GM21529 (cell line): ENCODE data around the gene ODAD4.

Experiments used
- ATAC-seq: cut with Tn5 transposase; IDR thresholded peaks from one replicate; pipeline ENCODE4 v1.9.1; 2021; ENCODE audit not compliant: unreplicated experiment

Gene ODAD4

DNA sequence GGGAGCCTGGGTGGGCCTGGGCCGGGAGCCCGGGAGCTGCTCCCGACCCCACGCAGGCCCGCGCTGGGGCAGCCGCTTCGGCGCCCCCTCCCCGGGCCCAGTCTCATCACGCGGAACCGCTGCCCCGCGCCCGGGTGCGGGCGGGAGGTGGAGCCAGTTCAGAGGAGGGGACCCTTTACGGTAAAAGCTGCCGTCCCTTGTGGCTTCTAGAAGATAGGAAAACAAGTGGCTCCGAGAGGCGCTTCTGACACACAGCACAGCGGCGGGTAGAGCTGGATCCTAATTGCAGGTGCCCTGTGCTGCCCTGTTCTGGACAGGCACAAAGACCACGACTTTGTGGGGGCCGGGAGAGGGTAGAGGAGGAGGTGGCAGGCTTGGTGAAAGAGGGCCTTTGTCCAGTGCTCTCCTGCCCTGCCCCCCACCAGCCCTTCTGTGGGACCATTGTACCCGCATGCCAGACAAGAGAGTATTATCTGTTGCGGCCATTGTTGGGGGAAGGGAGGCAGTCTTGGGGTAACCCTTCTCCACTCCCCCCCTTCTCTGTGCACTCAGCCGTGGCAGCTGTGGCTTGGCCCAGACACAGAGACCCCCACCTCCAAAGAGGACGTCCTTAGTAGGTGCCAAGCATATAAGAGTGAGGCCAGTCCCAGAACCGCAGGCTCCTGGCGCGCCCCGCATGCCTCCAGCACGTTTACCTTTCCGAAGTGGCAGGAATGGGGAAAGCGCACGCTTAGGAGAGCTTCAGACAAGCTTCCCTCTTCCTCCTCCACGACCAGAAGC, 36.9 kb downstream of the ODAD4 start:
- ATAC-seq = peak; percentile 7

DNA sequence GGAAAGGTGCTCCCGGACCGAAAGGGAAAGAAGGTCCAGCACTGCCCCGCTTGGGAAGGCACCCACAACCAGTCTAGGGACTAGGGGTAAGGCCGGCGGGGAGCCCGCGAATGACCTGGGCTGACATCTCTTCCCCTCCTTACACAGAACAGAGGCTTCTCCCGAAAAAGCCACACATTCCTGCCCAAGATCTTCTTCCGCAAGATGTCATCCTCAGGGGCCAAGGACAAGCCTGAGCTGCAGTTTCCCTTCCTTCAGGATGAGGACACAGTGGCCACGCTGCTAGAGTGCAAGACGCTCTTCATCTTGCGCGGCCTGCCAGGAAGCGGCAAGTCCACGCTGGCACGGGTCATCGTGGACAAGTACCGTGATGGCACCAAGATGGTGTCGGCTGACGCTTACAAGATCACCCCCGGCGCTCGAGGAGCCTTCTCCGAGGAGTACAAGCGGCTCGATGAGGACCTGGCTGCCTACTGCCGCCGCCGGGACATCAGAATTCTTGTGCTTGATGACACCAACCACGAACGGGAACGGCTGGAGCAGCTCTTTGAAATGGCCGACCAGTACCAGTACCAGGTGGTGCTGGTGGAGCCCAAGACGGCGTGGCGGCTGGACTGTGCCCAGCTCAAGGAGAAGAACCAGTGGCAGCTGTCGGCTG, 37.6 kb downstream of the ODAD4 start:
- no peak for ATAC-seq

- no peak for ATAC-seq
Measured at GRCh38 chr17:41968676-41969075, 38.3 kb downstream of the ODAD4 start.

DNA sequence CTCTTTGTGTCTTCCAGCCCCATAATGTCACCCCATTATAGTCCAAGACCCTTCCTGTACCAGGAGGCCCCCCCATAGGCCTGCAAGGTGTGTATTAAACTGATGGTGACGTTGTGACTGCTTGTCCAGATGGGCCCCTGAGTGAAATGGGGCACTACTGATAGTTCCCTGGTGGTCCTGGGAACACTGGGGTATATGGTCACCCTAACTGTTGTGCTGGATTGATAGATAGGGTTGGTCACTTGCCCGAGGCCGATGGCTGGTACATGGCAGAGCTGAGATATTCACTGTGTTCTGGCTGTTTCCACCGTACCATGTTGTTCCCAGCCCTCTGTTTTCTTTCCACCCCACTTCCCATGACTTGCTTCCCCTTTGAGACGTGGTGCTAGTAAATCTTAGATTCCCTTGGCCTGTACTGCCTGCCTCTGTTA, 40.5 kb downstream of the ODAD4 start:
- no peak for ATAC-seq

- no peak for ATAC-seq
Measured at GRCh38 chr17:41971721-41972523, 41.5 kb downstream of the ODAD4 start.

GRCh38 chr17:41972571-41973407, 42.4 kb downstream of the ODAD4 start:
- no peak for ATAC-seq

GRCh38 chr17:41973408-41973811, 43.0 kb downstream of the ODAD4 start:
- no peak for ATAC-seq

GRCh38 chr17:41974031-41974430, 43.6 kb downstream of the ODAD4 start:
- no peak for ATAC-seq

GRCh38 chr17:41974658-41975057, 44.2 kb downstream of the ODAD4 start:
- ATAC-seq = no peak

DNA sequence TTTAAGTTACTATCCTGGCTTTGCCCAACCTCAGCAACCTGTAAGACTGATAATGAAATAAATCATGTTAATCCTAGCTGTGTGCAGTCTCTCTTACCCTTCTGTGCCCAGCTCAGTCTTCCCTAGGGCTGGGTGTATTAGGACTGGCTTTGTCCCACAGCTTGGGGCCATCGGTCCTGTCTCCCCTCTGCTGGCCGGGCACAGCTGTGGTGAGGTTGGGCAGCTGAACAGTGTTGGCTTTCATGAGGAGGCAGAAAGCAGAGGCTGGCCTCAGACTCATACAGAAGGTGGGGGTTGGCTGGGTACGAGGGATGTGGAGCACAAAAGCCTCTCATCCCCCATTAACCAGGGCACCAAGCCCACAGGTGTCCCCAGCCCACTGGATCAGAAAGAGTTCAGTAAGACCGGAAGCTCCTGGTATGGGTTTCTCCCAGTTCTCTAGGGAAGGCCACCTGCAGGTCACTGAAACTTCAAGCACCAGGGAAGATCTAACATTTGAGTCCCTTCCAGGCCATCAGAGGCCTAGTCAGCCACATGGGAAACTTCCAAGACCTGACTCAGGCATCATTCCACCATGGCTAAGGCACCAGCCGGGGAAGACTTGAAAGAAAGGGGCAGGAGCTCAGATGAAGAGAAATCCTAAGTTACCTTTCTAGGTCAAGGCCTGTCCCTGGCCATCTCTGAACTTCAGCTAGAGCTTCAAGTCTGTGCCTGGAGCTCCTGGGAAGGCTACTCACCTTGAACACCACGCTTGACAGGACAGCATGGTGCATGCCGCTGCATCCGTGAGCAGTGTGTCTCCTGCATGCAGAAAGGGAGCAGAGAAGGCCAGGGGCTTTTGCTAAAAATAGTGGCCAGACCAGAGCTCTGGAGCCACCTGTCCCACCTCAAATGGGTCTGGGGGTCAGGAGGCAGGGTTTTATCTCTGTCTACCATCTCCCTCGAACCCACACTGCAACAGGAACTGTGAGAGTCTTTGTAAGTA, 45.0 kb downstream of the ODAD4 start:
- no peak for ATAC-seq

DNA sequence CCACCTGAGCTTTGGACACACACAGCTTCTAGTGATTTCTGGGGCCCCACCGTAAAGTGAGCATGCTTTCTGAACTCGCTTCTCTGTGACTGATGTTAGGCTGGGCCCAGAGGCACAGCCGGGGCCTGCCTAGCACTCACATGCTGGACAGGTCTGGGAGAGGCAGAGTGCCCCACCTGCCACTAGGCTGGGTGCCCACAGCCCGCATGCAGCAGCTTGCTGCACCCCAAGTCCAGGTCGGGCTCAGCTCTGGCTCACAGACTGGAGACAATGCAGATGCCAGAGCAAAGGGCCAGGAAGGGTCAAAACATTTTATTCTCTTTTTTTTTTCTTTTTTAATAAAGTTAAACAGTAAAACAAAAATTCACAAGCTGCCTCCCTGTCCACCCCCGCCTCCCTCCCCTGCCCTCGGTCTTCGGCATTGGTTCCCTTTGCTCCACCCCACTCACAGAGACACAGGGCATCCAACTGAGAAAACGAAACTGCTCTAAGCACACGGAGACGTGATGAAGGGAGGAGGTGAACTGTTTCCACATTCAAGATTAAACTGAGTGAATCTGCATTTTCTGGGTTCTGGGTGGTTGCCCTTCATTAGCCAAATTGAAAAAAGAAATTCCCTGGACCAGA, 45.8 kb downstream of the ODAD4 start:
- ATAC-seq = no peak

DNA sequence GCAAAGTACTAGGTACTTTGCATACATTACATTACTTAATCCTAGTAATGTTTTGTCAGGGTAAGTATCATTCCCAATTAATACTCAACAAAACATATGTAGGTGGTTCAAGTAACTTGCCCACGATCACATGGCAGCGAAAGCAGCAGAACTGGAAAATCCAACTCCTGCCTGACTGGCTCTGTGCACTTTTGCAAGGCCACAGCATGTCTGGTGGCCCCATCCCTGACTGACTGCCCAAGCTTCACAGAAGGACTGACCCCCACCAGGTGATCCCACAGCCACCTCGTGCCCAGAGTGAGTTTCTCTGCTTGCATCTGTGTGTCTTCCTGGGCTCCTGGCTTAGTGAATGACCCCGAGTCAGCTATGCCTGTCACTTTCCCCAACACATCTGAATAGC, 47.6 kb downstream of the ODAD4 start:
- ATAC-seq = no peak

GRCh38 chr17:41982026-41982760, 51.8 kb downstream of the ODAD4 start:
- ATAC-seq = no peak

GRCh38 chr17:41984454-41984853, 54.0 kb downstream of the ODAD4 start:
- ATAC-seq = no peak

DNA sequence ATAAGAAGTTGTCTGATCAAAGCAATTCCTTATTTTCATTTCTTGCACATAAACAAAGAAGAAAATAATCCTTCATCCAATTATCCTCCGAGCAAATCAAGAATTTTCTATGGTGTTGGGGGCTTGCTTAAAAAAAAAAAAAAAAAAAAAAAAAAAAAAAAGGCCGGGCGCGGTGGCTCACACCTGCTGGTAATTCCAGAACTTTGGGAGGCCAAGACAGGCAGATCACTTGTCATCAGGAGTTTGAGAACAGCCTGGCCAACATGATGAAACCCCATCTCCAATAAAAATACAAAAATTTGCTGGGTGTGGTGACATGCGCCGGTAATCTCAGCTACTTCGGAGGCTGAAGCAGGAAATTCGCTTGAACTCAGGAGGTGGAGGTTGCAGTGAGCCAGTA, 55.5 kb downstream of the ODAD4 start:
- ATAC-seq = no peak

DNA sequence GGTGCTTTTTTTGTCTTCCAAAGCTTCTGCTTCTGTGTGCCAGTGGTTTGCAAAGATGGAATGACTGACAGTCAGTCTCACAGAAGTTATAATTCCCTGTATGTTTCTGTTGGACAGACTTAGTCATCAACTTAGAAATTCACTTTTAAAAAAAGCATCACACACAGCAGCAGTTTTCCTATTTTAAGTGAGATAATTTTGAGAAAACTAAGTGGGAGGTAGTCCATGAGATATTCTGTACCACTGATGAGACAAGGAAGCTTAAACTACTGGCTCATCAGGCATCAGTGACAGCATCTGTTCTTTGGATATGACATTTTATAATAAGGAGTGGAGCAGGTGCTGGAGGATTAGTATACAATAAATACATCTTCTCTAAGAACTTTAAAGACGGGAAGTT, 56.2 kb downstream of the ODAD4 start:
- ATAC-seq = no peak

- no peak for ATAC-seq
Measured at GRCh38 chr17:41987642-41988041, 57.2 kb downstream of the ODAD4 start.

GRCh38 chr17:41988418-41988817, 58.0 kb downstream of the ODAD4 start:
- ATAC-seq = no peak
